Suprapubic skin (tissue), 3 donors: Measurements from ENCODE around the gene AGPAT4.

ENCODE experiments used
- EP300 ChIP-seq: sonication (generic); formaldehyde crosslinking; IDR thresholded peaks from one replicate; pipeline ENCODE4 v1.6.1; 2017; ENCODE audit warnings: antibody characterized with exemption
- POLR2A ChIP-seq, 2 donors: fragments of 450-650 bp; IDR thresholded peaks; one replicate each; pipeline ENCODE4 v1.6.1; 2017; ENCODE audit warnings: antibody characterized with exemption in 2 of 2, mild to moderate bottlenecking in 2 of 2, moderate library complexity in 2 of 2
- TF ChIP-seq, protein P1 (sequence below), 2 donors: fragments of 200-600 bp in 1 of 2; fragments of 450-650 bp in 1 of 2; sonication (generic) in 1 of 2; IDR thresholded peaks; one replicate each; pipeline ENCODE4 v1.5.1; 2016 to 2019; ENCODE audit warnings: antibody characterized with exemption in 2 of 2, mild to moderate bottlenecking in 1 of 2, moderate library complexity in 1 of 2

DNA sequence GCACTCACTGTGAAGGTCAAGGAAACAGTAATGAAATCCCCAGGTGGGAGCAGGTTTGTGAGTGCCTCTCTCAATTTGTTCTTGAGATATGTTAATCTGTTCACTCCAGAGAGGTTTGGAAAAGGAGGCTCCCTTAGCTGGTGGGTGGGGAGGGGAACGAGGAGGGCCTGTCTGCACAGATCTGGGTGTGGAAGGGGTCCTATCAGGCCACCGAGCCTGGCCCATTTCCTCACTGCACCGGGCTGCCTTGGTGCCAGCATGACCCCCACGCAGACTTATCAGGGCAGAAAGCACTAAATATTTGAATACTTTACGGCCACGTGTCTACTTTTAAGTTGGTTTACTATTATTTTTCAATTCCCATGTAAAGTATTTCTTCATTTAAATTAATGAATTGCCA, 8.3 kb downstream of the AGPAT4 start:
- TF ChIP-seq POLR2A (IDR thresholded peaks at IDR 0.05) (no peak), EP300 (no peak)
- TF ChIP-seq, protein P1, sequence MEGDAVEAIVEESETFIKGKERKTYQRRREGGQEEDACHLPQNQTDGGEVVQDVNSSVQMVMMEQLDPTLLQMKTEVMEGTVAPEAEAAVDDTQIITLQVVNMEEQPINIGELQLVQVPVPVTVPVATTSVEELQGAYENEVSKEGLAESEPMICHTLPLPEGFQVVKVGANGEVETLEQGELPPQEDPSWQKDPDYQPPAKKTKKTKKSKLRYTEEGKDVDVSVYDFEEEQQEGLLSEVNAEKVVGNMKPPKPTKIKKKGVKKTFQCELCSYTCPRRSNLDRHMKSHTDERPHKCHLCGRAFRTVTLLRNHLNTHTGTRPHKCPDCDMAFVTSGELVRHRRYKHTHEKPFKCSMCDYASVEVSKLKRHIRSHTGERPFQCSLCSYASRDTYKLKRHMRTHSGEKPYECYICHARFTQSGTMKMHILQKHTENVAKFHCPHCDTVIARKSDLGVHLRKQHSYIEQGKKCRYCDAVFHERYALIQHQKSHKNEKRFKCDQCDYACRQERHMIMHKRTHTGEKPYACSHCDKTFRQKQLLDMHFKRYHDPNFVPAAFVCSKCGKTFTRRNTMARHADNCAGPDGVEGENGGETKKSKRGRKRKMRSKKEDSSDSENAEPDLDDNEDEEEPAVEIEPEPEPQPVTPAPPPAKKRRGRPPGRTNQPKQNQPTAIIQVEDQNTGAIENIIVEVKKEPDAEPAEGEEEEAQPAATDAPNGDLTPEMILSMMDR (IDR thresholded peaks at IDR 0.05): no peak
